ENCODE results near the gene LDLRAD1.
"Not testable (repeated sequence)": the region's sequence is repeated elsewhere in the genome, so short reads cannot be mapped to it uniquely, and the experiment has no call there.

The LDLRAD1 gene

GRCh38 chr1:54051933-54052430 lies 34.0 kb upstream of the LDLRAD1 start:
- TF ChIP-seq CTCF (IDR thresholded peaks at IDR 0.05; ENCODE audit: extremely low read depth, missing control alignments) = no peak
- no peak for DNase-seq (ENCODE audit: low spot score)

GRCh38 chr1:54050435-54050834 lies 32.4 kb upstream of the LDLRAD1 start:
- not testable (repeated sequence) for DNase-seq (ENCODE audit: low spot score)

- no peak for TF ChIP-seq CTCF (IDR thresholded peaks at IDR 0.05; ENCODE audit: extremely low read depth, missing control alignments)
- DNase-seq (ENCODE audit: low spot score) = no peak
These were observed 29.7 kb upstream of the LDLRAD1 start for GRCh38 chr1:54047384-54048305.

- no peak for TF ChIP-seq CTCF (IDR thresholded peaks at IDR 0.05; ENCODE audit: extremely low read depth, missing control alignments)
- DNase-seq (ENCODE audit: low spot score) = no peak
These were observed 28.8 kb upstream of the LDLRAD1 start for GRCh38 chr1:54046671-54047383.

GRCh38 chr1:54045496-54045895 lies 27.5 kb upstream of the LDLRAD1 start:
- TF ChIP-seq CTCF (IDR thresholded peaks at IDR 0.05; ENCODE audit: extremely low read depth, missing control alignments) = no peak
- no peak for DNase-seq (ENCODE audit: low spot score)

- TF ChIP-seq CTCF (IDR thresholded peaks at IDR 0.05; ENCODE audit: extremely low read depth, missing control alignments) = no peak
- no peak for DNase-seq (ENCODE audit: low spot score)
These were observed 23.8 kb upstream of the LDLRAD1 start for GRCh38 chr1:54041806-54042205.

DNA sequence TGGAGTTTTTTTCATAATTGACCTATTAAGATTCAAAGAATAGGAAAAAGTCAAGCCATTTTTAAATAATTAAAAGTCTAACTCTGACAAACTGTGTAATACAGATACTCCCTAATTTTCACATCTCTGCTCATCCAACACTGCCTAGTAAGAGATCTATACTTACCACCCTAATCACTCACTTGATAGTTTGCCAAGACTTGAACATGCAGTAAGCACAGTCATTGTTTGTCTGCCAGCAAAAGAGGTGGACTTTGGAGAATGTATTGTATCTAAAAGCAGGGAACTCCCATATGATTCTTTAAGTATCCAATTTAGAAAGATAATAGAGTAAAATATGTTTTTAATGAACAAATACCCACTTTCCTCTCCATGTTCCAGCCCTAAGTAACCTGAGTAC lies 19.5 kb upstream of the LDLRAD1 start:
- no peak for TF ChIP-seq CTCF (IDR thresholded peaks at IDR 0.05; ENCODE audit: extremely low read depth, missing control alignments)
- DNase-seq (ENCODE audit: low spot score) = no peak

Data from GM20000 (cell line).